HG03039 (cell line): Measurements from ENCODE around the gene PLPP3.

Experiments
- ATAC-seq: cut with Tn5 transposase; IDR thresholded peaks from one replicate; pipeline ENCODE4 v1.9.1; 2021; ENCODE audit warnings: mild to moderate bottlenecking, moderate library complexity; ENCODE audit not compliant: unreplicated experiment

PLPP3 gene

GRCh38 chr1:56525489-56526041, 53.8 kb downstream of the PLPP3 start:
- ATAC-seq = peak; percentile 88

- no peak for ATAC-seq
Observed at GRCh38 chr1:56524263-56524662, 55.1 kb downstream of the PLPP3 start.

- no peak for ATAC-seq
Observed at GRCh38 chr1:56522680-56523079, 56.7 kb downstream of the PLPP3 start.

- ATAC-seq = no peak
Observed at GRCh38 chr1:56520016-56520601, 59.3 kb downstream of the PLPP3 start.

DNA sequence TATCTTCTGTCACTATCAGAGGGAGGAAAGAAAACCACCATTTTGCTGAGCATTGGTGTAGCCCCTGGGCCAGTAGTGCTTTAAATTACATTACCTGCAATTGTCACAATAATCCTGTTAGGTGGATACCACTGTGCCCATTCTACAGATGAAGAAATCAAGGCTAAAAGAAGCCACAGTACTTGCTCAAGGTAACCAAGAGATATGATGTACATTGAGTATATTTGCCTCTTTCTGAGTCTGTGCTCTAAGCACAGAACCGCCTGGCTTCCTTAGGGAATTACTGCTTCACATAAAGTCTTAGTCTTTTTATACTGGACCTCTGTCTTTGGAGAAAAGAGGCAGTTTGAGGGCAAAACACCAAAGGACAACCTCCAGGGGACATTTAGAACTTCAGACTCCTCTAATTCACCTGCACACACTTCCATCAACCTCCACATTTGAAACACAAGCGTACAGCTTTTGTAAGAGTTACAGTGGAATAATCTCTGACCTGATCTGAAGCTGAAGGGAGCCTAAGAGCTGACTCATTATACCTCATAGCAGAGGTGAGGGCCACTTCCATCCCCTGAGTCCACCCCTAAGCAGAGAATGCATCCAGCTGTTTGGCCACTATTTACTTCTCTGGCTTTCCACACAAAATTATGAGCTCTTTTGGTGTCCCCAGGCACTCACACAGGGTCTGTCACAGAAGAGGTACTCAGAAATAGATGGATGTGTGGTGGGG, 61.8 kb downstream of the PLPP3 start:
- ATAC-seq = no peak

DNA sequence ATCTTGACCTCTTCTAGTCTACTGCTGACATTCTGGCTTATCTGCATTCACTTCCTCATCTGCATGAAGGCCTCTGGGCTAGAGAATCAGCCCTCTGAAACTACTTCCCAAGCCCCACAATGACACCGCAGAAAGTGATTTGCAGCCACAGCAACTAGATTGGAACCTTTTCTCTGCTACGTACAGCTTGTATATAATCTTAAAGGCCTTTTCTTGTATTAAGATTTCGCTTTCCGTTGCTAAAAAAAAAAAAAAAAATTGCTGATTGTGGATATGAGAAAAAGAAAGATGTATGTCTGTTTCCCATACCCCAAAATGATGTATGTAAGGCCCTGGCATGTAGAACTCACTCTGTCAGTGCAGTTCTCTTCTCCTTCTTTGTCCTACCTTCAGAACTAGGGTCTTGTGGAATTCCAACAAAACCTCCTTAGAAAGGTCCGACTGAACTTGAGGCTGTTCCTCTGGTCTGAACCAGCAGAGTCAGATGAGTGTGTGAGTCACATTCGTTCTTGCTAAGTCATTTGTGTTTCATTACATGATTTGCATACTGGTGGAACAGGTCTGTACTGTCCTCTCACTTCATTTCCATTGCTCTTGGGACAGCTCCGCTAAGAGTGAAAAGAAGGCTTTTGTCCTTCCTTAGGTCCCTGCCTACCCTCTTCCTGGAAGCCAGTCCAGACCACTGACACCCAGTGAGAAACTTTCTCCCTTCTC, 62.7 kb downstream of the PLPP3 start:
- peak; percentile 88 for ATAC-seq

- no peak for ATAC-seq
Observed at GRCh38 chr1:56515898-56516538, 63.3 kb downstream of the PLPP3 start.

DNA sequence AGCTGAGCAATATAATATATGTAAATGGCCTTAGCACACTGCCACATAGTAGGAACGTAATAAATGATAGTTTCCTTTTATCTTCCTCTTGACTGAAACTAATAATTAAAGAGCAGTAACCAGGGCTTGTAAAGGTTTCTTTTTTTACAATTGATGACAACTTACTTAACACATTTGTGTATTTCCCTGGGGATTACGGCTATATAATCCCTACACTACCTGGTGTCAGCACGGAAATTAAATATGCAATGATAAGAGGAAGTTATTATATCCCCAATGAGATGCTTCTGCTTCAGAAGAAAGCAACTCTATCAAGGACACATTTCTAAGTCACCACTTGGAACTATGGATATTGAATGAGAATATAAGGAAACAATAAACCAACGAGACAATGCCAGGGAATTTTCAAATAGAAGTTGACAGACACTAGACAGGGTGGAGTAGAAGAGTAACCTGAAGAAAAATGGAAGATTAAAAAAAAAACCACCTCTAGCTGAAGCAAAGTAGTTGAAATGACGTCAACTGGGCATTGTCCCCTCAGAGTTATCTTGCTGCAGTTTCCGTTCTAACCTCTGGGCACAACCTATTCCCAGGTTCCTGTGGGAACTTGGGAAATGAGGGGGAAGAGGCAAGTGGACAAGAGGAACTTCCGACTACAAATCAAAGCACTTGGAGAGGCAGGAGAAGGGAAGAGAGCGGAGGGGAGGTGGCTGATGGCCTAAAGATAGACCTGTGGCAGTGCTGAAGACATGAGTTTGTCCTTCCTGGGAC, 66.5 kb downstream of the PLPP3 start:
- no peak for ATAC-seq

- ATAC-seq = no peak
Observed at GRCh38 chr1:56511766-56512165, 67.6 kb downstream of the PLPP3 start.

- ATAC-seq = no peak
Observed at GRCh38 chr1:56511364-56511763, 68.0 kb downstream of the PLPP3 start.

DNA sequence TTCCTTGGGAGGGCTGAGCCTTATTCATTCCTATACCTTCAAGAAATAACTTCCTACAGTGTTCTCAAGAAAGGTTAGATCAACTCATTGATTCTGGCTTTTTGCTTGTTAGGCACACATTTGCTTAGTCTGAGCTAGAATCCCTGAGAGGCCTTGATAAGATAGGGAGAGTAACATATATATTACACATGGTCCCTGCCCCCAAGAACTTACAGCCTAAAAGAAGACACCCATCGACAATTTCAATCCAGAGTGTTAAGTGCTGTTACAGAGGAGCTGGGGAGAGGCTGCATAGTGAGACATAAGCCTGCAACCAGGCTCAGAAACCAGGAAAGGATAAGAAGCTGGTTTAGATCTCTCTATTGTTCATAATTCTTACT, 68.7 kb downstream of the PLPP3 start:
- ATAC-seq = no peak

- no peak for ATAC-seq
Observed at GRCh38 chr1:56509713-56510641, 69.4 kb downstream of the PLPP3 start.

GRCh38 chr1:56508523-56508983, 70.8 kb downstream of the PLPP3 start:
- no peak for ATAC-seq

DNA sequence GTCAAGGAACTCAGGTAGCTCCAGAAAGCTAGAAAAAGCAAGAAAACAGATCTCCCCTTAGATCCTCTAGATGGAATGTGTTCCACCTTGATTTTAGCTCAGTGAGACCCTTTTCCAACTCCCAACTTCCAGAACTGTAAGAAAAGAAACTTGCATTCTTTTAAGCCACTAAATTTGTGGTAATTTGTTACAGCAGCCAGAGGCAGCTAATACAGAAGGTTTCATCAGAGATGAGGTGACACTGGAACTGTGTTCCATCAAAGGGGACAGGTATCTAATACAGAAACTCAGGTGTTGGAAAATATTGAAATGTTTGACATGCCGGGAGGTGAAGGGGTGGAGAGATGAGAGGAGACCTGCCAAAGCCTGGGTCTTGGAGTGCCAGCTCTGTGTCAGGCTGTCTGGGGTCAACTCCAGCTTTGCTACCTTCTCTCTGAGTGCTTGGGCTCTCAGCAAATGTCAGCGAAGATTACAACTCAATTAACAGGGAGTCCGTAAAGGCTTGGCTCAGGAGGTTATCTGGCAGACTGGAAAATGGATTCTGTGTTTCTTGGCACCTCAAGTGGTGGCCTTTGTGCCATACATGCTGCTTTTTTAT, 71.3 kb downstream of the PLPP3 start:
- ATAC-seq = no peak

DNA sequence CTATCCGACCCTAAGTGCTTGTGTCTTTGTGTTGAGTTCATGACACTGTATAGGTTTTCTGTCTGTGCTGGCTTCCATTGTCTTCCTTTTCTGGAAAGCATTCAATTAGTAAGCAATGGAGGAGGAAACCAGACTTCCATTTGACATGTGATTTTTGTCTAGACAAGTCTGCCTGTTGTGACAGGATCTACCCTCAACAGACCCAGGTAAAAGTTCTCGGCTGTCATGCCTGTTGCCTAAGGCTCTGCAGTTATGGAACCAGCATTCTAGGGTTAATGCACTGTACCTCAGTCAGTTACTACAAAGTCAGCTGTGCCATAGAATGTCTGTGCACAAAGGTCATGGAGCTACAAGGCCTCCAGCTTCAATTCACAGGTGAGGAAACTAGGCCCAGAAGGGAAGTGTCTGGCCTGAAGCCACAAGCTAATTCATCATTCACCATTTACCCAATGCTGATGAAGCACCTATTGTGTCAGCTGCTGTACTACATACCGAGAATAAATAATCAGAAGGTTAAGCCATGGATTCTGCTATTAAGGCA, 72.3 kb downstream of the PLPP3 start:
- ATAC-seq = no peak

DNA sequence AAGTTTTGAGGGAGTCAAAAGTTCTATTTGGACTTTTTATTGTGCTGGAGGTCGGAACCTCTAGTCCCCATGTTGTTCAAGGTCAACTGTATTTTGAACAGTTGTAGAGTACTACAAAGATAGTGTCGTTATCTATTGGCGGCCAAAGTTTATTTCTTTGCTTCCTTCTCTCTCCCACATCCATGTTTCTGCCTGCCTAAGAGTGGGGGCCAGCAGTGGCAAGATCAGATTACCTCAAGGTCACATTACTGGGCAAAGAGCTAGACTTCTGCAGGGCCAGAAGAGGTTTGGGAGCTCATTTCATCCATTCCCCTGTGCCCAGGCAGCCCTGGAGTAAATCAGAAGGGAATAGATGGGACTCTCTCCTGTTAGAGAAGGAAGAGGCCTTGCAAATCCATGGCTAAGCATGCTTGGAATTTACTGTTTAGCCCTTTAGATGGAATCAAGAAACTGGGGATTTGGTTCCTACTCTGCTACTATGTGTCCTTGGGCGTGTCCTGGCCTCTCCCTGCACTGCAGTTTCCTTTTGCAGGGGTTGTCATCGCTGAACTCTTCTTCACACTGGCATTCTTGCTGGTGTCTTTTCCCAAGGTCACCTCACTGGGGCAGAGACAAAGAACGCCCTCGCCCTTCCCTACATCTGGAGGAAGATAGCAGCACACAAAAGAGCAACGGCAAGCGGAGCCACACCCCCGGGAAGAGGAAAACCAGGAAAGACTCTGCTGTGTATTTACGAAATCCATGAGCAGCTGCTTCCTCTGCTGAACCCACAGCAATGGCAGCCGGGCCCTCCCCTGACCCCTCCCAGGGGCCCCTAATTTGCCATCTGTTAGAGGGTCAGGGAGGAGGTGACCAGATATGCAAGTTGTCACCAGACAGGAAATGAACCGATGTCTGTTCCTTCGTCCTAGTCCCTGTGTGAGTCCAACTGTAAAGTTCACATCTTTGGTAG, 73.3 kb downstream of the PLPP3 start:
- ATAC-seq = no peak

DNA sequence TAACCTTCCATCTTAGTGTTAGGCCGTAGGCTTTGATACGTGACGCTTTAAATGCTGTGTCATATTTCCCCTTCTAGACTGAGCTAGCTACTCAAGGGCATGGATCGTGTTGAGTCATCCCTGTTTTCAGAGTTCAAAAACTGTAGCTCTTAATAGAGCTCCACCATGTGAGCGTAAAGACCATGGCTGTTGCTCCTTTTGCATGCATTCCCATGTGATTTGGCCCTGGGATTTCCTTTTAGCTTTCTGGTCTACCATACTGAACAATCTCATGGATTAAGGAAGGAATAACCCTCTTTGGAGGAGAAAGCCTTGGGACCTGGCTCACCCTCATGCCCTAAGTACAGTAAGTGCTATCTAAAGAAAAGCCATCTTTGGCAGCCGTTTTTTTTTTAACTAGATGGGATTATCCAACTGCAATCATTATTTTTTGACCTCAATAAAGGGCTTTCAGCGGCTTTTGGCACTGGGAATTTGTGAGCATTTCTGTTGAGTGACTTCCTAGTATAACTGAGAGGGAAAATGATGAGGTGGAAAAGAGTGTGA, 76.6 kb downstream of the PLPP3 start:
- ATAC-seq = no peak
